Mesothelial cell of epicardium (in vitro differentiated cells): ENCODE results near the gene STXBP3. TPM values are rescaled to one million over a fixed set of nuclear protein-coding genes. Genes with fewer than 3 reads are reported as not detected.

ENCODE experiments used
- DNase-seq, 2 experiments: peaks; one replicate each; pipeline ENCODE4 v3.0.0; 2021; ENCODE audit warnings: low spot score in 2 of 2; ENCODE audit not compliant: unreplicated experiment in 2 of 2
- H3K27ac Mint-ChIP-seq: 2 replicates; pipeline ENCODE4 v1.8.0; 2021; ENCODE audit warnings: mixed read lengths
- H3K27me3 Mint-ChIP-seq: 2 replicates; pipeline ENCODE4 v1.8.0; 2021; ENCODE audit warnings: low read depth, mixed read lengths
- H3K36me3 Mint-ChIP-seq: 2 replicates; pipeline ENCODE4 v1.8.0; 2021; ENCODE audit warnings: mixed read lengths
- H3K4me1 Mint-ChIP-seq: 2 replicates; pipeline ENCODE4 v1.8.0; 2021; ENCODE audit warnings: mixed read lengths
- H3K4me3 Mint-ChIP-seq: 2 replicates; pipeline ENCODE4 v1.8.0; 2021; ENCODE audit warnings: mild to moderate bottlenecking, moderate library complexity, mixed read lengths
- H3K9me3 Mint-ChIP-seq: 2 replicates; pipeline ENCODE4 v1.8.0; 2021; ENCODE audit warnings: mixed read lengths
- total RNA-seq: library from RNA; stranded (reverse); gene quantifications from 3 replicates; pipeline ENCODE4 v1.2.1, GENCODE V29; 2021
- TF ChIP-seq, protein P1 (sequence below): fragments of 200-600 bp; sonication (generic); IDR thresholded peaks from one replicate; pipeline ENCODE4 v1.5.0; 2021; ENCODE audit warnings: antibody characterized with exemption; ENCODE audit not compliant: unreplicated experiment

STXBP3 gene
- total RNA-seq, 1 donor from 2014 or later: 43.1 TPM

DNA sequence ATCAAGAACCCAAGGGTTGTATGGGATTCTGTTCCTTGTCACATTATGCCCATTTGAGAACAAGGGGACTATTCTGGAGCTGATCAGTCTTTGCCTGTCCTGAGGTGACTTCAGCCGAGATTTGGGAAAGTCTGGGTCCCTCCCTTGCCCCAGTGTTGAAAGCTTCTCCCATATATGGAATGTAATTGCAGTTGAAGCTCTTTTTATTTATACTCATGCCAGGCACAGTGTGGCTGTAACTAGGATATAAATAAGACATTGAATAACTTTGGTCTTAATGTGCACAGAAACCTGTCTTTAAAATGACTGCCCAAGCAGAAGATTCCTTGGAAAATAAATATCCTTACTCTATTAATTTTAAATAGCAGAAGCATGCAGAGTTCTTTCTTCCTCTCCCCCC lies 95.2 kb downstream of the STXBP3 start:
- peaks cover 7% of the 10 kb centered on the region for H3K9me3 Mint-ChIP-seq
- no peak for DNase-seq
- H3K4me1 Mint-ChIP-seq: peaks cover 11% of the 10 kb centered on the region
- no peaks in the 10 kb centered on the region for H3K36me3 Mint-ChIP-seq
- H3K27me3 Mint-ChIP-seq: peaks cover 2% of the 10 kb centered on the region
- no peak overlapping the region for H3K27ac Mint-ChIP-seq
- H3K4me3 Mint-ChIP-seq: no peak overlapping the region
- TF ChIP-seq, protein P1, sequence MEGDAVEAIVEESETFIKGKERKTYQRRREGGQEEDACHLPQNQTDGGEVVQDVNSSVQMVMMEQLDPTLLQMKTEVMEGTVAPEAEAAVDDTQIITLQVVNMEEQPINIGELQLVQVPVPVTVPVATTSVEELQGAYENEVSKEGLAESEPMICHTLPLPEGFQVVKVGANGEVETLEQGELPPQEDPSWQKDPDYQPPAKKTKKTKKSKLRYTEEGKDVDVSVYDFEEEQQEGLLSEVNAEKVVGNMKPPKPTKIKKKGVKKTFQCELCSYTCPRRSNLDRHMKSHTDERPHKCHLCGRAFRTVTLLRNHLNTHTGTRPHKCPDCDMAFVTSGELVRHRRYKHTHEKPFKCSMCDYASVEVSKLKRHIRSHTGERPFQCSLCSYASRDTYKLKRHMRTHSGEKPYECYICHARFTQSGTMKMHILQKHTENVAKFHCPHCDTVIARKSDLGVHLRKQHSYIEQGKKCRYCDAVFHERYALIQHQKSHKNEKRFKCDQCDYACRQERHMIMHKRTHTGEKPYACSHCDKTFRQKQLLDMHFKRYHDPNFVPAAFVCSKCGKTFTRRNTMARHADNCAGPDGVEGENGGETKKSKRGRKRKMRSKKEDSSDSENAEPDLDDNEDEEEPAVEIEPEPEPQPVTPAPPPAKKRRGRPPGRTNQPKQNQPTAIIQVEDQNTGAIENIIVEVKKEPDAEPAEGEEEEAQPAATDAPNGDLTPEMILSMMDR: no peak

DNA sequence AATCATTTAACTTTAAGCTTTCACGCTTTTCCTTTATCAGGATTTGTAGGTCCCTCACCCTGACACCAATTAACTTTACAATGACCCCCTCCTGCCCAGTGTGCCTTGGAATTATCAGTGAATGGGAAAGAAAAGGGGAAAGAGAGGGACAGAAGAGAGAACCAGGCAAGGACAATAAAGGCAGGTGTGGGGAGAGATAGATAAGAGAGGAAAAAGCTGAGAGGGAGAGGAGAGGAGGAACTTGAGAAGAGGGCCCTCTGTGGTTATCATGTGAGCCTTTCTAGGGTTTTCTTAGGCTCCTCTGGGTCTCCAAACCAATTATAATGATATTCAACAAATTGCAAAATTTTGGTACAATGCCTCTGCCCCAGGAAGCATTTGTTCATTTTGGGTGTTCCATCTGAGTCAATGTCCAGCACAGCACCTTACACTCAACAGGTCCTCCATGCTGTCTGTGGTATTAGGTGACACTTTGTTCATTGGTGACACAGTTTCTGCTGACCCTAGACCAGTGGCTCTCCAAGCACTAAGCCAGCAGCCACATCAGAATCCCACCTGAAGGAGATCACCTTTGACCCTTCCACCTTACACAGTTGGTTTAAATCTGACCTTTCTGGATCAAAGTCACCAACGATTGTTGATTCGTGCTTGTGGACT lies 96.2 kb downstream of the STXBP3 start:
- Mint-ChIP-seq H3K27me3 (peaks cover 2% of the 10 kb centered on the region), H3K27ac (no peak overlapping the region), H3K36me3 (no peaks in the 10 kb centered on the region), H3K4me3 (no peak overlapping the region), H3K4me1 (peaks cover 11% of the 10 kb centered on the region), H3K9me3 (peaks cover 6% of the 10 kb centered on the region)
- TF ChIP-seq, protein P1: no peak
- no peak for DNase-seq

DNA sequence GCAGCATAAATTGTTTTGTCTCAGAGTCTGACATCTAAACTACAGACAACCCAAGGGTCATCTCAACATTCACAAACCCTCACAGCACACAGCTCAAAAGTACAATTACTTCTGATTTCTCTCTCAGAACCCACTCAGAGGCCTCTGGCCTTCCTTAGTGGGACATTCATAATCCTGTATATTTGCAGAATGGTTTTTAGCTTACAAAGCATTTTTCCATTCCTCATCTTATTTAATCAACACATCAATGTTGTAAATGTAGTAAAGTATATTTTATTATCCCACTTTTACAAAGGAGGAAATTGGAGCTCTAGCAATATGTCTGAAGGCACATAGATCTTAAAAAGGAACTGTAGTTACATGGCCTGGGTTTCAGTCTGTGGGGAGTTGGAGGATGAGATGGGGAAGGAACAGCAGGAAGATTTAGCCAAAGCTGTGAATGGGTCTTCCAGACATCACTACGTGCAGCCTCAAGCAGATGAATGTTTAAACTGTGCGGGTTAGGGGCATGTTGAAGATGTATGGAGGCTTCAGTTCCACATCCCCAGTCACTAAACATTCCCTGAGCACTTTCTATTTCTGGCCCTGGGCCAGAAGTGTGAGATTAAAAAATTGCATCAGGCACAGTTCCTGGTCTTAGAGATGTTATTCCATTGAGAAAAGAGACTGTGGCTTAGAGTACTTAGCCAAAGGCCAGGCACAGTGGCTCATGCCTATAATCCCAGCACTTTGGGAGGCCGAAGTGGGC lies 97.1 kb downstream of the STXBP3 start:
- H3K36me3 Mint-ChIP-seq: no peaks in the 10 kb centered on the region
- peaks cover 11% of the 10 kb centered on the region for H3K4me1 Mint-ChIP-seq
- peaks cover under 1% of the 10 kb centered on the region for H3K9me3 Mint-ChIP-seq
- H3K4me3 Mint-ChIP-seq: no peak overlapping the region
- TF ChIP-seq, protein P1: no peak
- no peak overlapping the region for H3K27ac Mint-ChIP-seq
- H3K27me3 Mint-ChIP-seq: peaks cover 2% of the 10 kb centered on the region
- DNase-seq: no peak

DNA sequence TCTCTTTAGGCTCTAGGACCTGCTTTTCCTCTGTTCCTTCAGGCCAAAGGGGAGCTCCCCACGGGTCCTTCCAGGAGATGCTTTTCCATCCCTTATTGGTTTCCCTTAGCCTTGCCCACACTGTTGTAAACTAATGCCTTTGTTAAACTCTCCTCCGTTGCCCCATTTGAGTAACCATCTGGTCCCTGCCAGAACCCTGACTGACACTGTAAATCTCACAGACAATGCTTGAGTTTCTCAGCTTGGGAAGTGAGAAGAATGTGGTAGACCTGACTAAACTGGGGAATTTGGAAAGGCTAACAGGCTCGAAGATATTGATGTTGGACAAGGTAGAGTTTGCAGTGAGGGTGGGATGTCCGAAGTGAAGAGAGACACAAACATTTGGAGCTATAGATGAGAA lies 99.0 kb downstream of the STXBP3 start:
- H3K4me3 Mint-ChIP-seq: no peak overlapping the region
- no peak overlapping the region for H3K27ac Mint-ChIP-seq
- no peaks in the 10 kb centered on the region for H3K36me3 Mint-ChIP-seq
- peaks cover 11% of the 10 kb centered on the region for H3K4me1 Mint-ChIP-seq
- TF ChIP-seq, protein P1: no peak
- no peaks in the 10 kb centered on the region for H3K9me3 Mint-ChIP-seq
- peaks cover 4% of the 10 kb centered on the region for H3K27me3 Mint-ChIP-seq
- no peak for DNase-seq

DNA sequence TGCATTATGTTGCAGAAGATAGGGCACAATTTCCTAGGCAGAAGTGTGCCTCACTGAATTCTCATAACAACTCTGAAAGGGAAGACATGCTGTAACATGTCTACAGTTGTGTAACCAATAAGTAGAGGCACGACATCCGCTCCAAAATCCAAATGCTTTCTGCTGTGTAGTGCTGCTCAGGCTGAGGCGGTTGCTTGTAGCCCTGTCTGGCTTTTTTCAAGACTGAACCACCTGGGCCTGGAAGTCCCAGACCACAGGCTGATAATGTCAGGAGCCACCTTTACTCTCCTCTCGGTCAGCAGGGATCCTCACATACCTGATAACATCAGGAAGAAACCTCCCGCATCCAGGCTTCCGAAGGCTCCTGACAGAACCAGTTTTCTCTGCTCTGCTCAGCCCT lies 99.5 kb downstream of the STXBP3 start:
- Mint-ChIP-seq H3K27ac (no peak overlapping the region), H3K36me3 (no peaks in the 10 kb centered on the region), H3K27me3 (peaks cover 5% of the 10 kb centered on the region), H3K9me3 (no peaks in the 10 kb centered on the region), H3K4me1 (peaks cover 11% of the 10 kb centered on the region), H3K4me3 (no peak overlapping the region)
- TF ChIP-seq, protein P1: no peak
- no peak for DNase-seq
